SU-DHL-6 (cell line): Measurements from ENCODE around the gene NBPF3.

ENCODE experiments used
- EZH2phosphoT487 ChIP-seq: fragments of 200-600 bp; sonication (generic), shearing (Covaris generic); conservative IDR thresholded peaks from 2 replicates; pipeline ENCODE4 v1.6.1; 2018; ENCODE audit warnings: mild to moderate bottlenecking, antibody characterized with exemption, low read length, moderate library complexity, mixed read lengths
- TF ChIP-seq, protein P1 (sequence below): fragments of 200-600 bp; sonication (generic); IDR thresholded peaks from one replicate; pipeline ENCODE4 v1.5.1; 2017; ENCODE audit warnings: antibody characterized with exemption, mild to moderate bottlenecking, low read length, moderate library complexity; ENCODE audit not compliant: insufficient read depth, poor library complexity, severe bottlenecking

DNA sequence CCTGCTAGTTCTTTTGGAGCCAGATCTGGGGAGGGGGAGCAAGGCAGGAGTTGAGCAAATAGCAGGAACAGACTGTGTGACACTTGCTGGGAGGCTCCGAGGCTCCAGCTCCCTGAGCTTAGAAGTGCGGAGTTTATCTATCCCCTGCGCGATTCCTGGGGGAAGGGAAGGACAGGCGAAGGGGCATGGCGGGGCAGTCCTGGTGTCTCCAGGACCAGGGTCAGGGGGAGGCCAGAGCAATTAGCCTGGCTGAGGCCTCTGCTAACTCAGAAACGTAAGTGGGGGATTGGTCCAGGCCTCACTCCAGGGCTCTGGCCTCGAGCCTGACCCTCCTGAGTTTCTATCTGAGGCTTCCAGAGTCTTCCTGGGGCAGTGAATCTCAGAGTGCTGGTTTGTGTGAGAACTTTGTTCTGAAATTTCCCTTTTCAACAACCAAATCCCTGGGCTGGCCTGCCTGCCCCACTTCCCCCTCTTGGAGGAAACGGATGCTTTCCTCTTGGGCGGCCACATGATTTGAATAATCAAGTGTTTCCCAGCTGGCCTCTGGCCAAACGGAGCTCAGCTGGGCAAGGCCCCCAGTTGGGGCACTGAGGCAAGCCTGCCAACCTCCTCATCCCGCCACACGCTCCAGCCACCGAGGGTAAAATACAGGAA is 84.9 kb downstream of the NBPF3 start:
- TF ChIP-seq EZH2phosphoT487: no peak
- TF ChIP-seq, protein P1, sequence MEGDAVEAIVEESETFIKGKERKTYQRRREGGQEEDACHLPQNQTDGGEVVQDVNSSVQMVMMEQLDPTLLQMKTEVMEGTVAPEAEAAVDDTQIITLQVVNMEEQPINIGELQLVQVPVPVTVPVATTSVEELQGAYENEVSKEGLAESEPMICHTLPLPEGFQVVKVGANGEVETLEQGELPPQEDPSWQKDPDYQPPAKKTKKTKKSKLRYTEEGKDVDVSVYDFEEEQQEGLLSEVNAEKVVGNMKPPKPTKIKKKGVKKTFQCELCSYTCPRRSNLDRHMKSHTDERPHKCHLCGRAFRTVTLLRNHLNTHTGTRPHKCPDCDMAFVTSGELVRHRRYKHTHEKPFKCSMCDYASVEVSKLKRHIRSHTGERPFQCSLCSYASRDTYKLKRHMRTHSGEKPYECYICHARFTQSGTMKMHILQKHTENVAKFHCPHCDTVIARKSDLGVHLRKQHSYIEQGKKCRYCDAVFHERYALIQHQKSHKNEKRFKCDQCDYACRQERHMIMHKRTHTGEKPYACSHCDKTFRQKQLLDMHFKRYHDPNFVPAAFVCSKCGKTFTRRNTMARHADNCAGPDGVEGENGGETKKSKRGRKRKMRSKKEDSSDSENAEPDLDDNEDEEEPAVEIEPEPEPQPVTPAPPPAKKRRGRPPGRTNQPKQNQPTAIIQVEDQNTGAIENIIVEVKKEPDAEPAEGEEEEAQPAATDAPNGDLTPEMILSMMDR: no peak
